ENCODE measurements around the gene TTLL11.
"Not testable (repeated sequence)": the region's sequence is repeated elsewhere in the genome, so short reads cannot be mapped to it uniquely, and the experiment has no call there.

TTLL11 gene

DNA sequence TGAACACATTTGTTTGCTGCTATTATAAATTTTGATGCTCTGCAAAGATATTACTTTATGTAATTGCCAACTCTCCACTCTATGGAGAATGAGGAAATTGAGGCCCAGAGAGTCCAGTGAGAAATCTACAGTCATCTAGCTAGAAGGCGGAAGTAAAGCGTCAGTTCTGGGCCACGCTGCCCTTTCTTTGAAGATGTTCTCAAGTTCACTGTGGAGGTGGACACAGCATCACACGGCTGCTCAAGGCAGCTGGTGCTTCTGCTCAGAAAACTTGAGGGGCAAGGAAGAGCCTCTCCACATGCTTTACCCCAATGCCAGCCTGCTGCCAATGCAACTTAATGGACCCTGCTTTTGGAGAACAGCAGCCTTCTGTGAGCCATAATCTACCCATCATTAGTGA, 96.3 kb downstream of the TTLL11 start:
- DNase-seq, result no peak

DNA sequence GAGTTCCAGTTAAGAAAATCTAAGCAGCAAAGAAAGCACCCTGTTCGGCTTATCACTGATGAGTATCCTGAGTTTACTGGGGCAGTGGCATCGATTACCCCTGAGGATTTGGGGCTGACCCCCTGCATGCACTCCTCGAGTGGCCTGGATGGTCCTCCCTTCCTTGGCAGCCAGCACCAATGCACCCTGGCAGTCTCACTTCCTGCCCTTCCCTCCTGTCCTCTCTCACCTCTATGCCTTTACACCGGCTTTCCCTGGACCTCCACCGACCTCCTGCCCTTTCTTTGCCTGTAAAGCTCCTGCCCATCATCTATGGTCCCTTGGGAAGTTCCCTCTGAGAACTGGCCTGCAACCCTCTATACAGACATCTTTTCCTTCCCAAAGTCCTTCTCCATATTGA, 97.1 kb downstream of the TTLL11 start:
- DNase-seq, result no peak

DNA sequence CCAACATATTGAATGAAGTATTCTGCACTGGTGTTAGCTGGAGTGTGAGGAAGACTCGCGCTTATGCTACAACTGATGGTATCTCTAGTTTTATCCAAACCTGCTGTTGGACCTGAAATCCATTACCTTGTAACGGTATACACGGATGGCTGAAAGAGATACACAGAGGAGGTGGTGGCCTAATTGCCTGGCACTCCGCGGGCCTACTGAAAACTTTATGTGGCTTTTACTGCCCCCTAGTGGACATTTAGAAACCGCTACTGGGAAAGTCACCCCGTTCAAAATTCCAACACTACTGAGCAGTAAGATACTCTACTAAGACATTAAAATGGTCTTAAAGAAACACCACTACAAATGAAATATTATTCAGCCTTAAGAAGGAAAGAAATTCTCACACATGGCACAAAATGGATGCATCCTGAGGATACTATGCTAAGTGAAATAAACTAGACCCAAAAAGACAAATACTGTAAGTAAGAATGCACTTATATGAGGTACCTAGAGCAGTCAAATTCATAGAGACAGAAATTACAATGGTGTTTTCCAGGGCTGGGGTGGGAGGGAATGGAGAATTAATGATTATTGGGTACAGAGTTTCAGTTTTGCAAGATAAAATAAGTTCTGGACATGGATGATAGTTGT, 100.4 kb downstream of the TTLL11 start:
- peak; percentile 72 for DNase-seq

DNA sequence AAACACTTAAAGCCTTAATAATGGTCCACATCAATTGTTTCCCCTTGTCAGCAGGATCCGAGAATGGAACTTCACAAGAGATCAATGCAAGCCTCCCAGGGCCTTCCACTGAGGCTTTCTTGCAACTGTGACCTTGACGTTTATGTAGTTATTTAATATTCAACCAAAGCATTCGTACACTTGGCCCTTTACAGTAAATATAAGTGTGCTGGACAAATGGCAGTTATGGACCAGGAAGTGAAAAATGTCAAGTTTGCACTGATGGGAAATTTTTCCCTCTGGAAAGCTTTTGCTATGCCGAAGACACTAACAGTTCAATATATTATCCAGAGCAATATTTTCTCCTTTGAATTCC, 101.8 kb downstream of the TTLL11 start:
- no peak for DNase-seq

DNA sequence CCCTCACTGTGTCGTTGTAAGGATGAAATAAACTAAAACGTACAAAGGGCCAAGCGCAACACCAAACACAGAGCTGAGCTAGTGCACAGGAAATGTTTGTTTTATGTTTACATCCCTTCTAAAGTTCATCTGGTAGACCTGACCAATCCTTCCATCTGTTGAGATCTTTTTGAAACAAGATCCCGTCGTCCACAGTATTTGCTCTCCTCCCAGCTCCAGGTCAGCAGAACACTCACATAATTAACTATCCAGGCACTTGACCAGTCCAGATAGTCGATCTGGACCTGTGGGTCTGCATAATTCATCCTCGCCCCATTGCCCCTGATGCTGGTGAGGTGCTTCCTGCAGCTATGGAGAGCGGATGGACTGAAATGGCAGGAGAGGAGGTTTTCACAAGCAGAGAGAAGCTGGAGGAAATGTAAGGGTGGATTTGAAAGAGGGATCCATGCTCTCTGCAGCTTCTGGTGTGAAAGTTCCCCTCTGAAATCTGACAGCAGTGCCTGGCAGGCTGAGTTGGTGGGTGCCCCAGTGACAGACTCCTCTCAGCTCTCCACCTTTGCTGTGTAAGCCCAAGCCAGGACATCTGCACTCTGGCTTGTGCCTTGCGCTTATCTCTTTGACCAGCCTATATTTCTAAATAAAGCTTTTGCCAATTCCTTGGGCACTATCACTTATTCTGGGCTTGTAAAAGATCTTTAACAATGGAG, 102.4 kb downstream of the TTLL11 start:
- DNase-seq, result no peak

DNA sequence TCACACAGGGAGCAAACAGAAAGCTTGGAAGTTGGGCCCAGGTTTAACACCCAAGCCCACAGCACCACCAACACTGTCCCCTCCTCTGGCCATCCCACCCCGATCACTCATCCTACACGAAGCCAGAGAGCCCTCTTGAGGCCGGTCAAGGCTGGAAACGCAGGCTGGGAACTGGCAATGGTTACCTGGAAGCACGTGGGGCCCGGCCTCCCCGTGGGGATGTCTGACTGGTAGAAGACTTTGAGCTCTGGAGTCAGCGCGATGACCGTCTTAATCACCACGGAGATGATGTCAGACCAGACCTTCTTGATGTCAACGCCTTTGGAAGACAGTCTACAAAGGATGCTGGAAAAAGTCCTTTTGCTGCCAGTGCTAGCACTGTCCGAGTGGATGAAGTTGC, 104.1 kb downstream of the TTLL11 start:
- no peak for DNase-seq

DNA sequence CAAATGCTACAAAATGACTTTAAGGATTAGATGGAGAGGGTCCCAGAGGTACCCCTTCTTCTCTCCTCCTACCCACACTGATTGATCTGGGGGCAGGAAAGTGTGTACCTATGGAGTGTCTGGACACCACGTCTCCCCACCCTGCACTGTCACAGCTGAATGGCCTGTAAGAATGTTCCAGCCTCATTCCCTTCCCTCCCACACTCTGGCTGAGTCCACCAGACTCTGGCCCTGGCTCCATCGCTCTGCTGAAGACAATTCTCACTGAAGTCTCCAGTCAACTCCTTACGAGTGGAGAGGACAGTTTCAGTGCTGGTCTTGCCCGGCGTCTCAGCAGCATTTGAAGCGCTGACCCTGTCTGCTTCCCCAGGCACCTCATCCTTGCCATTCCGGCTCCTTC, 105.8 kb downstream of the TTLL11 start:
- DNase-seq, result no peak

DNA sequence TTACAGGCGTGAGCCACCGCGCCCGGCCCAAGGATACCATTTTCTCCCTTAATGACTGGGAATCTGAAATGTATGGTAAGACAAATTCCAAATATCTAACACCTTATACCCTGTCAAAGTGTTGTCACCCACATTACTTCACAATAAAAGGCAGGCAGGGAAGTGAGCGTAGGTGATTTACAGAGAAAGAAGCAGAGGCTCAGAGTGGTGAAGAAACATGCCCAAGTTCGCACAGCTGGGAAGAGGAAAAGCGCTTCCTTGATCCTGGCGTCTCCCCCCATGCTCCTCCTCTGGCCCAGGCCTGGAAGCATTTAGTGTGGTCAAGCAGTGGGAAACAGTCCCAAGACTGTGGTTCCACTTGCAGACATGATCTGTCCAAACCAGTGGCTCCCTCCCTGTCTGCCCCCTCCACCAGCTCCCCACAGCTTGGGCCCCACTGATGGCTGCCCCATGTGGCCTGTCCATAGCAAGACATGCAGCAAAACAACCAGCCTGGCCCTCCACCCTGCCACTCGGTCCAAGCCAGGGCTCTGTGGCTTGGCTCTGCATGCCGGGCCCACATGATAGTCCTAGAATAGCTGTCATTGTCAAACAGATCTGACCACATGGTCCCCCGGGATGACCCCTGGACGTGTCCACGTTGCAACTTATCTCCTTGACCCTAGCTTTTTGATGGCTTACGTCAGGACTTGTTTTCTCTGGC, 107.2 kb downstream of the TTLL11 start:
- DNase-seq, result no peak

DNA sequence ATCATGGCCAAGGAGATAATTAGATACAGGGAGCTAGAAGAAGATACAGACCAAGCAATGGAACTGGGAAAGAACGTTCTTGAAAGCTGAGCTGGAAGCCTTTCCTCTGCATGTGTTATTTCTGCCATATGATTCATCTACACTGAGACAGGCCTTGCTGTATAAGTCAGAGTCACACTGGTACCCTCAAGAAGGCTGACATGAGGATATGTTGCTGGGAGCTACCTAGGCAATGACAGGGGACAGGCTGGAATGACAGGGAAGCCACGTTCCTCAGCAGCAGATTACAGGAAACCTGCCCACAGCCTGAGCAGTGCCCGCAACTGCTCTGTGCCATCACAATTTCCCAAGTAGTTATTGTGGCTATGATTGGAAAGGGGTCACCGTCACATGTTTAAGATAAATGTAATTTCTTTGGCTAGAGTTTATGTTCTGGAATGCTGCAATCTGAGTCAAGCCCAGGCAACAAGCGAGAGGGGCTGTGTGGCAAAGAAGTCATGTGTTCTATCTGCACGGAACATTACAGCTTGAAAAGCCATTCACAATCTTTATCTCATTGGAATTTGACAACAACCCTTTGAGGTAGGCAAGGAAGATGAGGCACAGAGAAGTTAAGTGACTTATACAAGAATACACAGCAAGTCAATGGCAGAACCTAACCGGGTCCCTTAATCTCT, 108.2 kb downstream of the TTLL11 start:
- no peak for DNase-seq

DNA sequence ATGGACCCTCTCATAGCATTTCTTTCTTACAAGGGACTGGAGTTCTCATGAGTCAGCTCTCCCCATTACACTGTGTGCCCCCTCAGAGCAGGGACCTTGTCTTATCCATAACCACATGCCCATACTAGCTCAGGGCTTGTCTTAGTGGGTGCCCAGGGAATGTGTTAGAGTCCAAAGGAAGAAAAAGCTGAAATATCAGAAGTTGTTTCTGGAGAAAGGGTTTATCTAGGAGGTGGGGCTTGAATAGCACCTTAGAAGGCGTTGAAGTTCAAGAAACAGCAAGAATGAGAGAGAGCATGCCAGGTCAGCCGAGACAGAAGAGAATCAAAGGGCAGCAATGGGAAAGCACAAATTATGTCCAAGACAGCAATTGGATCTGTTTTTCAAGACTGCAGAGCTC, 109.4 kb downstream of the TTLL11 start:
- no peak for DNase-seq

DNA sequence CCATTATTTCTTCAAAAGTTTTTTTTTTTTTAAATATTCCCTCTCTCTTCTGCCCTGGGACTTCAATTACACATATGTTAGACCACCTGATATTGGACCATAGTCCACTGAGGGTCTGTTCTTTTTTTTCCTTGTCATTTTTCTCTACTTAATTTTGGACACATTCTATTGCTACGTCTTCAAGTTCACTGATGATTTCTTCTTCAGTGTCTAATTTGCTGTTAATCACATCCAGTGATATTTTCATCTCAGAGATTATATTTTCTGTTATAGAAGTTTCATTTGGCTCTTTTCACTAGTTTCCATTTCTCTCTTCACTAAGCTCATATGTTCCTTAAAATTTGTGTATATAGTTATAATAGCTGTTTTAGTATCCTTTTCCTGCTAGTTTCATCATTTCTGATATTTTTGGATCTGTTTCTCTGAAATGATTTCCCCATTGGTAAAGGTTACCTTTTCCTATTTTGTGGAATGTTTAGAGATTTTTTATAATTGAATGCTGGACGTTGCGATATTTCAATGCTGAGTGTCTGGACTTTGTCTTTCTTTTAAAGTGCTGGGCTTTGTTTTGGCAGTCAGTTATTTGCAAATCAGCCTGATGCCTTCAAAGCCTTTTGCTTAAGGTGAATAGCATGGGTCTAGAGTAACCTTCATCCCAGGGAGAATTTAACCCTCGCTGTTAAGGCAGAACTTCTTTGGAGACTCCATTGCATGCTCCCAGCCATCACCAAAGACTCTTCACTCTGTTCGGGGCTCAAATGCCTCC, 111.8 kb downstream of the TTLL11 start:
- no peak for DNase-seq

DNA sequence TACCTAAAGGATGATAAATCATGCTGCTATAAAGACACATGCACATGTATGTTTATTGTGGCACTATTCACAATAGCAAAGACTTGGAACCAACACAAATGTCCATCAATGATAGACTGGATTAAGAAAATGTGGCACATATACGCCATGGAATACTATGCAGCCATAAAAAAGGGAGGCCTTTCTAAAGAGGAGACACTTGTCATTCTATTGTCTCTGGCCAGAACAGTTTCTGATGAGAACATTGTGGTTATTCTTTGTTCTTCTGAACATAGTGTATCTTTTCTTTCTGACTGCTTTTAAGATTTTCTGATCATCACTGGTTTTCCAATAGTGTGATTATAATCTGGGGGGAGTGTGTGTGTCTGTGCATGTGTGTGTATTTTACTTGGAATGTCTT, 112.4 kb downstream of the TTLL11 start:
- DNase-seq, result not testable (repeated sequence)

DNA sequence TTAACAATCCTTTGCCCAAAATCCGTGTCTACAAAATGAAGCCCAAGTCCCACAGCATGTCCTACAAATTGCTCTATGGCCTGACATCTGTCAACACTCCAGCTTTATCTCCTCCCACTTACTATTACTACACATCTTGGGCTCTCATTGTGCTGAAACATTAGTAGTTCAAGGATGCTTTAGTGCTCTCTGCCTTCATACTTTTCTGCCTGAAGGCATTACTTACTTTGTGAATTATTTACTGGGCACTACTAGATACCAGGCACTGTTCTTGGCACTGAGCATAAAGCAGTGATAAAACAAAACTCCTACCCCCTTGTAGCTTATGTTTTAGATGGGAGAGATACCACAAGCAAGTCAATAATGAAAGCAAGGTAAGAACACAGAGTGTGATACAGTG, 113.4 kb downstream of the TTLL11 start:
- no peak for DNase-seq

DNA sequence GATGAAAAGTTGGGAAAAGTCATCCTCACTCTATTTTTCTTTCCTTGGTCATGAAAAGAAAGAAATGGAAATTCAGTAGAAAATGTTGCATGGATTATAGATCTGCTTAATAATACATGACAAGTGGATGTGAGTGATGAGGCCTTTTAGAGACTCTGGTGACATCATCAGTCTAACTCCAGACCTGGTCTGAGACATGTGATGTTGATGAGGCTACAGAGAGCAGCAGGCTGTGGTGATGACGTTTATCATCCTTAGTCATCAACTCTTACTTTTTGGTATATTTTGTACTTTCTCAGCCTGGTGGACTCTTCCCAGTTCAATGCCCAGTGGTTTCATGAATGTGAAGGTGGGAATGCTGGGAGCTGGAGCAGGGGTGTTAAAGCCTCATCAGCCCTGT, 116.4 kb downstream of the TTLL11 start:
- DNase-seq, result no peak

DNA sequence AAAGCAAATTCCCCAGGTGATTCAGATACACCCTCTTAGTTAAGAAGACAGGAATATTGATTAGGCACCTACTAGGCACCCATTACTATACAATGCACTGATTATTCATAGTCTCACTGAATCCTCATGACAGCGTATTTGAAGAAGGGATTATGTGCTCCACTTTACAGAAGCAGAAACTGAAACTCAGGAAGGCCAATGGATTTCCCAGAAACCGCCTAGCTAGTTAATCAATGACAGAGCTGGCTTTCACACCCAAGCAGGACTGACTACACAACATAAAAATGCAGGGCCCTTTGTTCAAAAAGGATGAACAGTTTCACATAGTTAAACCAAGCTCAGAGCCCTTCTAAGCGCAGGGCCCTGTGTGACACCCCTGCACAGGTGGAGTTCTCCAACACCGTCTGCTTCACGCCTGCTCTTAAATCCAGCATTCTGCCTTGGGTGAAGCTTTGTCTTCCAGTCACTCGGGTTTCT, 117.3 kb downstream of the TTLL11 start:
- no peak for DNase-seq

DNA sequence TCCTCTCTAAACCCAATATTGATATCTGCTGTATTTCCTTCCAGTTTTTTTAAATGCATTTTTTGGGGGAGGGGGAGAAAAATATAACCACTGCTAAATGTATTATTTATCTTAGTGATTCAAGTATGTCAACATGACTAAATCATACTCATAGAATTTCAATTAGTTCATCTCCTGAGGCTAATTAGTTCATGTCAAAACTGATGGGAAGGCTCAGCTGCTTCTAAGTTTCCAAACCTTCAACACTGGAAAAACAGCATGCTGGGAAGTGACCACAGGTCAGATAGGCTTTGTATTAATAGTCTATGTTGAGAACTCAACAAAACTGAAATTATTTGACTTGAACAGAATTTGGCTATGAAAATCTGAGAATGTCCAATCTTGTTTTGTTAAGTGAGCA, 118.7 kb downstream of the TTLL11 start:
- no peak for DNase-seq

DNA sequence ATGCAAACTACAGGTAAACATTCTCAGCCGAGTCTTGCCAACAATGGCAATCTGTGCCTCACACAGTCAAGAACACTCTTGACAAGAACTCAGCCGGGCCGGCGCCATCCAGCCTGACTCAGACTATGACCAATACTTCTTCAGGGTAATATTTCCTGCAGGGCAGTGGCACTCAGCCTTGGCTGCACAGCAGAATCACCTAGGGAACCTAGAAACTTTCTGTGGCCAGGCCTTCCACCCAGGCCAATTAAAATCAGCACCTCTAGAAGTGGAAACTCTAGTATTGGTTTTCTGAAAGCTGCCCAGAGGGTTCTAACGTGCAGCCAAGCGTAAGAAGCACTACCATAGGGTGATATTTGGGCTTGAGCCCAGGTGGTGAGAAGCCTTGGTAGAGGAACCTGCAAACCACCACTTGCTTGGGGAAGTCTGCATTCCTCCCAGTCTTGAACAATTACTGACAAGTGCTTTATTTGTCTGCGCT, 120.6 kb downstream of the TTLL11 start:
- peak; percentile 44 for DNase-seq

DNA sequence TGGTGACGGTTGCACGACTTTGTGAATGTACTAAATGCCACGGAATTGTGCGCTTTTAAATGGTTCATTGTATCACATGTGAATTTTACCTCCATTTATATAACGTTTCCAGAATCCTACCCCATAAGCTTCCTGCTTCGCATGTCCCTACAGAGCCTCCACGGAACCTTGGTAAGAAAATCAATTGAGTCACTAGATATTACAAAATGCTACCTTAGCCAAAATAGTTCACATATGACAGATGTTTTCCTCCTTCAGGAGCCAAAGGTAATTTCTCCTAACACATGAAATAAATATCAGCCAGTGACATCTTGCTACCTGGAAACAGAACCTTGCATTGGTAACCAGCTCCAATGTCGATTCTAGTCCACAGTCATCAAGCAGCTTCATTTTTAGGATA, 125.1 kb downstream of the TTLL11 start:
- DNase-seq, result no peak

DNA sequence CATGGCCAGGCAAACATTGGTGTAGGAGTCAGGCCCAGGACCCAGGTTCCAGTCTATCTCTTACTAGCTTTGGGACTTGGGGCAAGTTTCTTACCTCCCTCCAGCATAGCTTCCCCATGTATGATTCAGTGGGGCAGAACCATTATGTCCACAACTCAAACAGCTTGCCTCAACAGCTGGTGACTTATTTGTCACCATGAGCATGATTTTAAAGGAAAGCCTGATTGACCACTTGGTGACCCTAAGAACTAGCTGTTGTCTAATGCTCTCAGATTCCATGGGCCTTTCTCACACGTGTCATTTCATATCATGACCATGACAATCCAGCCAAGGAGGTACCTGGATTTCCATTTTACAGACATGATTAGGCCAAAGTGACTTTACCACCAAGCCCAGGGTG, 126.4 kb downstream of the TTLL11 start:
- no peak for DNase-seq

DNA sequence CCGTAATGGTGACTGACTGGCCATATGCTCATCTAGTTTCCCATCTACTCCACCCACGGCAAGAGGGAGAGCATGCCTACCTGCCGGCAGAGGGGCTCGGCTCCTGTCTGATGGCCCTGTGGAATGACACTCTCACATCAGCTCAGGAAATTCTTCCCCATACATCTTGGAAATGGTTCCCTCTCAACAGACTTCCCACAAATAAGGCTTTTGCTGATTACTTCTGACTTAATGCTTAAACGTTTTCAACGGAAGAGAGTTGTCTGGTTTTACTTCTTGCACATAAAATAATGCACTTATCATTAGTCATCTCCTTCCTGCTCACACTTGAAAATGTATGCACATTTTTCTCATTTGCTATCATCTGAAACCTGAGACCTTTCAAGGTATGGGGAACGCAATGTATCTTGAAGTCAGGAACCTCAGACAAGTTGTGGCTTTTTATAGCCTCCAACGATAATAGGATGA, 129.5 kb downstream of the TTLL11 start:
- no peak for DNase-seq

DNA sequence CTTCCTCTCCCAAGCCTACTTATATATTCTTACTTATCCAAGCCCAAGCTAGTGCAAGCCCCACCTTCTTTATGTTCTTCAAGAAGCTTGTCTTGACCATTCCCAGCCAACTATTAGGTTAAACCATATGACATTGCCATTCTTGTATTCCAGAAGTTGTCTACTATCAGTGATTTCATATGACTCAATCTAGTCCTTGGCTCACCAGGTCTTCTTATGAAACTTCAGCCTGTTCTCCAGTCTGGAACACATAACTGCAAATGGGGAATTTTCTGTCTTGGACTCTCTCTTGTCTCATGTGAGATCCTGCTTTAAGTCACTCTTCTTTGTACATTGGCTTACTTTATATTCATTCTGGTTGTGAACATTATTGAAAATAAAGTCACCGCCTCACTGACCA, 130.7 kb downstream of the TTLL11 start:
- no peak for DNase-seq

DNA sequence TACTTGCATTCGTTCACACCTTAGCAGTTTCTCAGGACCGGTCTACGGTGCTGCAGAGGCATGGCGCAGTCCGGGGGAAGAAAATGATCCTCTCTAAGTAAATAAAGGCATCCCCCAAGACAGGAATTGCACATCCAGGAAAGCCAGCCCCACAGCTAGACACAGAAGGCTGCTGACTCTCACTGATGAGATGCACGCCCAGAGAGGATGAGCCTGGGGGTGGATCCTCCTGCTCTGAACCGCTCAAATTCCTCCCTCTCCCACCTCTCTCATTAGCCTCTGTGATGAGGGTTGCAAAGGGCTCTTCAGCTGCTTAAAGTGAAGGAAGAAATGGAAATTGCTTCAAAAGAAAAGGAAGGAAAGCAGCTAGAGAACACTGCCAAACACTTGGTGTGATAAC, 132.4 kb downstream of the TTLL11 start:
- DNase-seq, result no peak

DNA sequence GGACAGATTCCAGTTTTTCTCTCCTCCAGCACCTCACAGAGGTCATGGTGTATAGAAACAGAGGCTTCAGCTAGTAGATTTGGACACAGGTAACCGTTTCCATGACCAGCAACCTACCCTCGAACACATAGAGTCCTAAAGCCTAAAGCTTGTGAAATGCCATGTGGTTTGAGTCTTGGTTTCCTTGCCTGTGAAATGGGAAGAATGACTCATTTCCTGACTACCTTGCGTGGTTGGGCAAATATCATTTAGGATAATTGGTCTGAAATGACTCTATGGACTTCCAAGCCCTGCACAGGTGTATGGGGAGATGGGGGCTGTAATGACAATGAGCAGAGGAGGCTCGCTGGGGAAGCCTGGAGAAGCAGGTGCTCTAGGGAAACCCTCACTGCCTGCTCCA, 134.6 kb downstream of the TTLL11 start:
- DNase-seq, result no peak
